K562 (cell line): ENCODE data around the gene PLD6. TPM values are rescaled to one million over a fixed set of nuclear protein-coding genes. Genes with fewer than 3 reads are reported as not detected.

ENCODE experiments used
- BRD9 ChIP-seq: fragments of 450-650 bp; IDR thresholded peaks from 2 replicates; pipeline ENCODE4 v1.6.1; 2018; ENCODE audit warnings: low read depth; ENCODE audit not compliant: partially characterized antibody
- E2F1 ChIP-seq: sonication (generic); formaldehyde crosslinking; IDR thresholded peaks from 2 replicates; pipeline ENCODE4 v1.8.1; 2023; ENCODE audit warnings: mild to moderate bottlenecking, missing genetic modification reagents, moderate library complexity
- FOXP1 ChIP-seq: sonication (generic); formaldehyde crosslinking; IDR thresholded peaks from 2 replicates; pipeline ENCODE4 v1.8.0; 2022; ENCODE audit warnings: mild to moderate bottlenecking, missing genetic modification reagents
- MAZ ChIP-seq, 2 experiments: fragments of 450-650 bp in 1 of 2; sonication (generic) in 1 of 2; formaldehyde crosslinking; IDR thresholded peaks in 1 of 2; conservative IDR thresholded peaks in 1 of 2; 2 replicates each; pipeline versions ENCODE4 v1.4.0 to v1.5.0; 2020; ENCODE audit warnings: mild to moderate bottlenecking in 1 of 2, missing genetic modification reagents in 1 of 2
- PCBP1 ChIP-seq: fragments of 200-400 bp; formaldehyde crosslinking; IDR thresholded peaks from 2 replicates; pipeline ENCODE4 v1.6.1; 2018; ENCODE audit warnings: mild to moderate bottlenecking, low read depth, low read length; ENCODE audit not compliant: poor library complexity, severe bottlenecking
- RFX1 ChIP-seq: fragments of 450-650 bp; IDR thresholded peaks from 2 replicates; pipeline ENCODE4 v1.6.1; 2016; ENCODE audit warnings: mild to moderate bottlenecking, moderate library complexity
- ZBTB11 ChIP-seq, 3 experiments: fragments of 200-800 bp in 1 of 3; fragments of 250-450 bp in 1 of 3; fragments of 450-650 bp in 1 of 3; sonication (Bioruptor Pico) in 1 of 3; sonication (Bioruptor generic) in 1 of 3; formaldehyde crosslinking in 1 of 3; IDR thresholded peaks; 2 replicates each; pipeline versions ENCODE4 v1.6.1 to v1.8.0; 2016 to 2022; ENCODE audit warnings: mild to moderate bottlenecking in 2 of 3, missing genetic modification characterization in 2 of 3, missing compliant biosample characterization in 1 of 3, moderate library complexity in 1 of 3
- ZNF146 ChIP-seq: IDR thresholded peaks from one replicate; pipeline ENCODE4 v1.6.1; 2018; ENCODE audit warnings: missing compliant biosample characterization; ENCODE audit not compliant: unreplicated experiment
- ZNF766 ChIP-seq: fragments of 200-800 bp; sonication (Bioruptor generic); conservative IDR thresholded peaks from 2 replicates; pipeline ENCODE4 v1.6.1; 2016; ENCODE audit warnings: missing genetic modification characterization, missing compliant biosample characterization
- polyA plus RNA-seq, 8 experiments: library from polyadenylated mRNA; depleted of rRNA in 4 of 8; stranded (reverse) in 5 of 8; unstranded in 3 of 8; fragments of >200 nt; fragmentation: Nextera tagmentation in 2 of 8; fragmentation: Illumina TruSeq in 1 of 8; extraction: Ambion mirVana in 2 of 8; extraction: Trizol in 1 of 8; gene quantifications; 2 replicates each; pipeline versions ENCODE4 v1.2.1 to v1.2.3, GENCODE V29; 2011 to 2014; ENCODE audit warnings: inconsistent platforms in 1 of 8, missing spikeins in 1 of 8
- total RNA-seq, 7 experiments: library from RNA; depleted of rRNA in 6 of 7; stranded (reverse); fragments of >200 nt in 6 of 7; fragmentation: Illumina TruSeq in 2 of 7; extraction: Trizol in 2 of 7; gene quantifications; 2 replicates each; pipeline versions ENCODE4 v1.2.1 to v1.2.3, GENCODE V29; 2011 to 2021; ENCODE audit warnings: low replicate concordance in 1 of 7

PLD6 gene
- total and polyA plus RNA-seq, 9 of the 15 experiments (the other 6 are each of a cell fraction or from before 2014, with no cell fraction given) = 3.6 to 15.6 (median 10.0) TPM

- TF ChIP-seq ZBTB11 (CRISPR knock-in tag; IDR thresholded peaks at IDR 0.05) = 0 out of 6 replicates have a peak, but pooled peaks of 1 of the 3 experiments have one; percentile 41
- 0 out of 2 replicates have a peak, but pooled peaks have one; percentile 7 for TF ChIP-seq ZNF766 (CRISPR knock-in tag)
- 0 out of 2 replicates have a peak, but pooled peaks have one; percentile 6 for TF ChIP-seq E2F1
- TF ChIP-seq BRD9 = no peak
- TF ChIP-seq ZNF146 (CRISPR knock-in tag) = no peak
- peak in 1 of 2 experiments; percentile 0; a peak in 1 of 4 replicates for TF ChIP-seq MAZ (CRISPR knock-in tag; conservative IDR thresholded peaks at IDR 0.05 in 1 of 2, IDR thresholded peaks at IDR 0.05 in 1 of 2)
- 0 out of 2 replicates have a peak, but pooled peaks have one; percentile 16 for TF ChIP-seq FOXP1
- TF ChIP-seq PCBP1 = peak; percentile 16
- TF ChIP-seq RFX1 = peak; percentile 57; the same call in 1 of the 2 replicates
These were observed 587 bp downstream of the PLD6 start (continued) for GRCh38 chr17:17205368-17206123.
